MM.1S (cell line): Measurements from ENCODE around the gene FGGY.

Source experiments
- EZH2 ChIP-seq: fragments of 300-600 bp; sonication (generic); optimal IDR thresholded peaks from 2 replicates; pipeline ENCODE3; 2017; ENCODE audit warnings: low read depth, mild to moderate bottlenecking, antibody characterized with exemption, low read length, mixed read lengths
- TF ChIP-seq, protein P1 (sequence below): fragments of 300-600 bp; sonication (generic); IDR thresholded peaks from 2 replicates; pipeline ENCODE4 v1.5.1; 2016; ENCODE audit warnings: antibody characterized with exemption, low read length, mixed read lengths

DNA sequence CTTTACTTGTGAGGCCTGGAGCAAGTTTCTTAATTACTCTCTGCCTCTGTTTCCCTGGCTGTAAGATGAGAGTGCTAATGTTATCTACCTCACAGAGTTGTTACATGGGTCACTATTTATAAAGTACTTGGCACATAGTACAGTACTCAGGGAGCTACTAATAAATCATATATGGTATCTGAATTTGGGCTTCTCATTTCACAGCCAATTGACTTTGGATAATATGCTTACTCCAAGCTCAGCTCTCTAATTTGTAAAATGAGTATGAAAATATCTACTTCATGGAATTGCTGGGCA, 409.4 kb downstream of the FGGY start:
- TF ChIP-seq, protein P1, sequence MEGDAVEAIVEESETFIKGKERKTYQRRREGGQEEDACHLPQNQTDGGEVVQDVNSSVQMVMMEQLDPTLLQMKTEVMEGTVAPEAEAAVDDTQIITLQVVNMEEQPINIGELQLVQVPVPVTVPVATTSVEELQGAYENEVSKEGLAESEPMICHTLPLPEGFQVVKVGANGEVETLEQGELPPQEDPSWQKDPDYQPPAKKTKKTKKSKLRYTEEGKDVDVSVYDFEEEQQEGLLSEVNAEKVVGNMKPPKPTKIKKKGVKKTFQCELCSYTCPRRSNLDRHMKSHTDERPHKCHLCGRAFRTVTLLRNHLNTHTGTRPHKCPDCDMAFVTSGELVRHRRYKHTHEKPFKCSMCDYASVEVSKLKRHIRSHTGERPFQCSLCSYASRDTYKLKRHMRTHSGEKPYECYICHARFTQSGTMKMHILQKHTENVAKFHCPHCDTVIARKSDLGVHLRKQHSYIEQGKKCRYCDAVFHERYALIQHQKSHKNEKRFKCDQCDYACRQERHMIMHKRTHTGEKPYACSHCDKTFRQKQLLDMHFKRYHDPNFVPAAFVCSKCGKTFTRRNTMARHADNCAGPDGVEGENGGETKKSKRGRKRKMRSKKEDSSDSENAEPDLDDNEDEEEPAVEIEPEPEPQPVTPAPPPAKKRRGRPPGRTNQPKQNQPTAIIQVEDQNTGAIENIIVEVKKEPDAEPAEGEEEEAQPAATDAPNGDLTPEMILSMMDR: no peak
- TF ChIP-seq EZH2: no peak
